AG04450 (cell line): ENCODE results near the gene GLI1. TPM values are rescaled to one million over a fixed set of nuclear protein-coding genes. Genes with fewer than 3 reads are reported as not detected.

ENCODE experiments used
- CTCF ChIA-PET: fragments of 300-600, 350-600 bp; formaldehyde crosslinking; extraction: SDS; loops from one replicate; lab custom pipeline; 2022; ENCODE audit warnings: antibody characterized with exemption, inconsistent platforms; lab: Charles Lee
- POLR2A ChIA-PET: fragments of 350-600 bp; formaldehyde crosslinking; extraction: SDS; loops from one replicate; lab custom pipeline; 2021; ENCODE audit warnings: antibody characterized with exemption, inconsistent platforms; lab: Yijun Ruan, JAX
- DNase-seq: peaks from one replicate; pipeline ENCODE4 v3.0.0-alpha.2; 2011; ENCODE audit warnings: low read depth, low spot score
- H3K27ac ChIP-seq: one replicate; pipeline ENCODE4 v1.5.1; 2012; ENCODE audit warnings: low read depth, low read length, control low read depth
- H3K27me3 ChIP-seq: one replicate; pipeline ENCODE4 v1.6.0; 2012; ENCODE audit warnings: low read length; ENCODE audit not compliant: control insufficient read depth, insufficient read depth
- H3K4me3 ChIP-seq: 2 replicates; pipeline ENCODE4 v1.5.1; 2011; ENCODE audit warnings: mild to moderate bottlenecking, low read depth, low read length, control low read depth
- H3K9me3 ChIP-seq: 2 replicates; pipeline ENCODE4 v1.5.1; 2012; ENCODE audit warnings: low read length; ENCODE audit not compliant: control insufficient read depth, insufficient read depth
- polyA plus RNA-seq: library from polyadenylated mRNA; depleted of rRNA; stranded (reverse); fragments of >200 nt; gene quantifications from 2 replicates; pipeline ENCODE4 v1.2.3, GENCODE V29; 2011
- TF ChIP-seq, protein P1 (sequence below): IDR thresholded peaks from 2 replicates; pipeline ENCODE4 v1.5.1; 2011; ENCODE audit warnings: low read depth, low read length, control low read depth, inconsistent platforms

The GLI1 gene
- polyA plus RNA-seq, 1 experiment, result 8.3 TPM

GRCh38 chr12:57487597-57488401, 28.2 kb downstream of the GLI1 start, which contains the start of gene MARS1:
MARS1 (plus strand) TSS chr12:57488068; CDS start chr12:57488091, 23 bp downstream.
- DNase-seq, result peak; percentile 85
- Histone ChIP-seq H3K4me3 (peak within 1 kb of the TSS; percentile 100), H3K27me3 (no peaks in the 10 kb centered on the region), H3K9me3 (no peaks in the 10 kb centered on the region; the same call in 1 of the 2 replicates), H3K27ac (peak within 1 kb of the TSS; percentile 84)
- TF ChIP-seq, protein P1, sequence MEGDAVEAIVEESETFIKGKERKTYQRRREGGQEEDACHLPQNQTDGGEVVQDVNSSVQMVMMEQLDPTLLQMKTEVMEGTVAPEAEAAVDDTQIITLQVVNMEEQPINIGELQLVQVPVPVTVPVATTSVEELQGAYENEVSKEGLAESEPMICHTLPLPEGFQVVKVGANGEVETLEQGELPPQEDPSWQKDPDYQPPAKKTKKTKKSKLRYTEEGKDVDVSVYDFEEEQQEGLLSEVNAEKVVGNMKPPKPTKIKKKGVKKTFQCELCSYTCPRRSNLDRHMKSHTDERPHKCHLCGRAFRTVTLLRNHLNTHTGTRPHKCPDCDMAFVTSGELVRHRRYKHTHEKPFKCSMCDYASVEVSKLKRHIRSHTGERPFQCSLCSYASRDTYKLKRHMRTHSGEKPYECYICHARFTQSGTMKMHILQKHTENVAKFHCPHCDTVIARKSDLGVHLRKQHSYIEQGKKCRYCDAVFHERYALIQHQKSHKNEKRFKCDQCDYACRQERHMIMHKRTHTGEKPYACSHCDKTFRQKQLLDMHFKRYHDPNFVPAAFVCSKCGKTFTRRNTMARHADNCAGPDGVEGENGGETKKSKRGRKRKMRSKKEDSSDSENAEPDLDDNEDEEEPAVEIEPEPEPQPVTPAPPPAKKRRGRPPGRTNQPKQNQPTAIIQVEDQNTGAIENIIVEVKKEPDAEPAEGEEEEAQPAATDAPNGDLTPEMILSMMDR, result no peak
- CTCF ChIA-PET, result no interaction called here
- POLR2A ChIA-PET, result interaction anchor here (0.7 kb wide), 1 partner anchor 175 kb away, joined by 7 read pairs; no protein-coding TSS in a partner anchor

- TF ChIP-seq, protein P1, result no peak
- ChIA-PET CTCF (interaction anchor here (0.7 kb wide), 1 partner anchor 25 kb away, joined by 3 read pairs; no protein-coding TSS in a partner anchor), POLR2A (no interaction called here)
- Histone ChIP-seq H3K27me3 (no peaks in the 10 kb centered on the region), H3K27ac (peak overlapping the region; percentile 84), H3K9me3 (no peaks in the 10 kb centered on the region; the same call in 1 of the 2 replicates), H3K4me3 (peak overlapping the region; percentile 100)
- no peak for DNase-seq
Observed at GRCh38 chr12:57488402-57489156, 29.0 kb downstream of the GLI1 start.

DNA sequence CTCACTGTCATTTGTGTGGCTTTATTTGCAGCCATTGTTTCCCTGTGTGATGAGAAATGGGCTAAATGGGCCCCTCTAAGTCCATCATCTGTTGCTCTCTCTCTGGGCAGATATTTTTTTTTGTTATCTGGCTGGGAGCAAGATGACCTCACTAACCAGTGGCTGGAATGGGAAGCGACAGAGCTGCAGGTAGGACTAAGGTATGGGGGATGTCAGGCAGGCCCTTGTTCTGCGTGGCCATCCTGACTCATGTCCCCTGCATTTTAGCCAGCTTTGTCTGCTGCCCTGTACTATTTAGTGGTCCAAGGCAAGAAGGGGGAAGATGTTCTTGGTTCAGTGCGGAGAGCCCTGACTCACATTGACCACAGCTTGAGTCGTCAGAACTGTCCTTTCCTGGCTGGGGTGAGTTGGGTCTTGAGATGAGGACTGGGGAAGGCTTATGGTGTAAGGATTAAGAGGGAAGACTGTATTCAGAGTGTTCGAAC, 29.6 kb downstream of the GLI1 start:
- DNase-seq, result no peak
- Histone ChIP-seq H3K27me3 (no peaks in the 10 kb centered on the region), H3K4me3 (peak overlapping the region; percentile 100), H3K9me3 (no peaks in the 10 kb centered on the region; the same call in 1 of the 2 replicates), H3K27ac (no peak overlapping the region)
- ChIA-PET CTCF (interaction anchor here (0.7 to 1.1 kb wide), 2 partner anchors 26 to 31 kb away, joined by 3 to 4 read pairs; no protein-coding TSS in a partner anchor), POLR2A (no interaction called here)
- TF ChIP-seq, protein P1, result no peak

- TF ChIP-seq, protein P1, result no peak
- H3K4me3 ChIP-seq, result no peak overlapping the region
- H3K27ac ChIP-seq, result no peak overlapping the region
- H3K27me3 ChIP-seq, result no peaks in the 10 kb centered on the region
- DNase-seq, result no peak
- ChIA-PET POLR2A (no interaction called here), CTCF (interaction anchor here (1.1 kb wide), 1 partner anchor 32 kb away, joined by 4 read pairs; no protein-coding TSS in a partner anchor)
- H3K9me3 ChIP-seq, result no peaks in the 10 kb centered on the region; the same call in 1 of the 2 replicates
Observed at GRCh38 chr12:57490126-57490525, 30.5 kb downstream of the GLI1 start.
